ENCODE results near the gene NAALADL2.

NAALADL2 gene

GRCh38 chr3:175295248-175296130, 436.4 kb downstream of the NAALADL2 start:
- TF ChIP-seq, protein P1, sequence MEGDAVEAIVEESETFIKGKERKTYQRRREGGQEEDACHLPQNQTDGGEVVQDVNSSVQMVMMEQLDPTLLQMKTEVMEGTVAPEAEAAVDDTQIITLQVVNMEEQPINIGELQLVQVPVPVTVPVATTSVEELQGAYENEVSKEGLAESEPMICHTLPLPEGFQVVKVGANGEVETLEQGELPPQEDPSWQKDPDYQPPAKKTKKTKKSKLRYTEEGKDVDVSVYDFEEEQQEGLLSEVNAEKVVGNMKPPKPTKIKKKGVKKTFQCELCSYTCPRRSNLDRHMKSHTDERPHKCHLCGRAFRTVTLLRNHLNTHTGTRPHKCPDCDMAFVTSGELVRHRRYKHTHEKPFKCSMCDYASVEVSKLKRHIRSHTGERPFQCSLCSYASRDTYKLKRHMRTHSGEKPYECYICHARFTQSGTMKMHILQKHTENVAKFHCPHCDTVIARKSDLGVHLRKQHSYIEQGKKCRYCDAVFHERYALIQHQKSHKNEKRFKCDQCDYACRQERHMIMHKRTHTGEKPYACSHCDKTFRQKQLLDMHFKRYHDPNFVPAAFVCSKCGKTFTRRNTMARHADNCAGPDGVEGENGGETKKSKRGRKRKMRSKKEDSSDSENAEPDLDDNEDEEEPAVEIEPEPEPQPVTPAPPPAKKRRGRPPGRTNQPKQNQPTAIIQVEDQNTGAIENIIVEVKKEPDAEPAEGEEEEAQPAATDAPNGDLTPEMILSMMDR (conservative IDR thresholded peaks at IDR 0.05; ENCODE audit: control insufficient read depth, insufficient read depth, low read depth, low read length), result no peak
- no peak for DNase-seq (ENCODE audit: low read depth)
- no peak overlapping the region for H3K4me3 ChIP-seq (ENCODE audit: control insufficient read depth, low read depth, low read length)

- TF ChIP-seq, protein P1 (conservative IDR thresholded peaks at IDR 0.05; ENCODE audit: control insufficient read depth, insufficient read depth, low read depth, low read length), result no peak
- H3K4me3 ChIP-seq (ENCODE audit: control insufficient read depth, low read depth, low read length), result no peak overlapping the region
- DNase-seq (ENCODE audit: low read depth), result no peak
Measured at GRCh38 chr3:175297216-175297615, 438.1 kb downstream of the NAALADL2 start.

DNA sequence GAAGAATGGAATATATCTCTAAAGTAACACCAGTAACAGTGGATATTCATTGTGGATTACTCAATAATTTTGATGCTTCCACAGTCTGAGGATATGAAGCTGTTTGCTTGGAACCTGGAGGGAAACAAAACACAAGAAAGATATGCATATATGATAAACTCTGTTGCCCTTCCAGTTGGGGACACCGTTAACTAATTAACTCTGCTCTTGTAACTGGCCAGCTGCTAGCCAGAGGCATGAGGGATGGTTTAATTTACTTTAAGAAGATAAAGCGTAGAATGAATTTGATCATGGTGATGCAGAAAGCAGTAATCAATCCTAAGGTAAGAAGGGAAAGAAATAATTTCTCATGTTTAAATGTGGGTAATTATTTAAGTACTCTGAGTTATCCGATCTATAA, 442.6 kb downstream of the NAALADL2 start:
- DNase-seq (ENCODE audit: low read depth), result no peak
- TF ChIP-seq, protein P1 (conservative IDR thresholded peaks at IDR 0.05; ENCODE audit: control insufficient read depth, insufficient read depth, low read depth, low read length), result no peak

GRCh38 chr3:175304404-175304803, 445.3 kb downstream of the NAALADL2 start:
- no peak overlapping the region for H3K4me3 ChIP-seq (ENCODE audit: control insufficient read depth, low read depth, low read length)
- TF ChIP-seq, protein P1 (conservative IDR thresholded peaks at IDR 0.05; ENCODE audit: control insufficient read depth, insufficient read depth, low read depth, low read length), result no peak
- no peak for DNase-seq (ENCODE audit: low read depth)

More for the DNA sequence above, 442.6 kb downstream of the NAALADL2 start:
- H3K4me3 ChIP-seq (ENCODE audit: control insufficient read depth, low read depth, low read length), result no peak overlapping the region

GRCh38 chr3:175307642-175308041, 448.5 kb downstream of the NAALADL2 start:
- TF ChIP-seq, protein P1 (conservative IDR thresholded peaks at IDR 0.05; ENCODE audit: control insufficient read depth, insufficient read depth, low read depth, low read length), result no peak
- DNase-seq (ENCODE audit: low read depth), result no peak
- no peak overlapping the region for H3K4me3 ChIP-seq (ENCODE audit: control insufficient read depth, low read depth, low read length)

- TF ChIP-seq, protein P1 (conservative IDR thresholded peaks at IDR 0.05; ENCODE audit: control insufficient read depth, insufficient read depth, low read depth, low read length), result no peak
- no peak overlapping the region for H3K4me3 ChIP-seq (ENCODE audit: control insufficient read depth, low read depth, low read length)
- no peak for DNase-seq (ENCODE audit: low read depth)
Measured at GRCh38 chr3:175308097-175308496, 449.0 kb downstream of the NAALADL2 start.

All from fibroblast of mammary gland (primary cell).